Neutrophil (primary cell): ENCODE data around the gene CEP152.

Experiments used
- H3K27ac ChIP-seq: fragments of 200-600 bp; sonication (generic); 2 replicates; pipeline ENCODE4 v1.5.1; 2016; ENCODE audit warnings: mild to moderate bottlenecking, moderate library complexity
- H3K27me3 ChIP-seq: fragments of 200-600 bp; sonication (generic); 2 replicates; pipeline ENCODE4 v1.6.0; 2016; ENCODE audit warnings: mild to moderate bottlenecking
- H3K36me3 ChIP-seq: fragments of 200-600 bp; sonication (generic); 2 replicates; pipeline ENCODE4 v1.5.1; 2017
- H3K4me1 ChIP-seq, 2 experiments: fragments of 200-600 bp in 1 of 2; sonication (generic) in 1 of 2; 1 replicate in 1 of 2; 2 replicates in 1 of 2; pipeline versions ENCODE4 v1.5.1 to v1.6.1; 2013 to 2016; ENCODE audit warnings: low read depth in 1 of 2, low read length in 1 of 2, mild to moderate bottlenecking in 1 of 2, moderate library complexity in 1 of 2; ENCODE audit not compliant: control insufficient read depth in 1 of 2, insufficient read depth in 1 of 2
- H3K4me3 ChIP-seq, 2 experiments: fragments of 200-600 bp in 1 of 2; sonication (generic) in 1 of 2; 1 replicate in 1 of 2; 2 replicates in 1 of 2; pipeline ENCODE4 v1.5.1; 2013 to 2016; ENCODE audit warnings: low read depth in 1 of 2, low read length in 1 of 2, mild to moderate bottlenecking in 1 of 2, moderate library complexity in 1 of 2
- H3K9me3 ChIP-seq: fragments of 200-600 bp; sonication (generic); 2 replicates; pipeline ENCODE4 v1.5.1; 2016
- TF ChIP-seq, protein P1 (sequence below): fragments of 200-600 bp; sonication (generic); IDR thresholded peaks from 2 replicates; pipeline ENCODE4 v1.5.1; 2016; ENCODE audit warnings: antibody characterized with exemption

CEP152 gene

DNA sequence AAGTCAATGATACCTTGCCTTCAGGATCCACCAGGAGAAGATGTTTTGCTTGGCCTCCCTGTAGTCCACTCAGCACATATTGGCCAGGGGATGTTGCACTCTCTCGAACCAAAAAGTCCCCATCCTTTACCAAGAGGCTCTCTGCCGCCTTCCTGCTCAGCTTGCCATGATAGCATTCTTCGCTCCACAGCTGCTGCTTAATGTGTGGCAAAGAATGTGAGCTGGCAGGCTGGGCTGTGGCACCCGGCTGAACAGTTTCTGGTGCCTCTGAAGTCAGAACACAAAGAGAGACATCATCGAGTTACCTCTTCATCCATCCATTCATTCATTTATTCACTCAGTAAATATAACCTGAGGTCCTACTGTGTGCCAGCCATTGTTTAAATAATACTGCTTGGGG is 23.9 kb upstream of the CEP152 start:
- Histone ChIP-seq H3K36me3 (no peaks in the 10 kb centered on the region), H3K4me3 (no peak overlapping the region), H3K27me3 (no peaks in the 10 kb centered on the region), H3K27ac (no peak overlapping the region), H3K9me3 (no peaks in the 10 kb centered on the region), H3K4me1 (no peaks in the 10 kb centered on the region)
- TF ChIP-seq, protein P1, sequence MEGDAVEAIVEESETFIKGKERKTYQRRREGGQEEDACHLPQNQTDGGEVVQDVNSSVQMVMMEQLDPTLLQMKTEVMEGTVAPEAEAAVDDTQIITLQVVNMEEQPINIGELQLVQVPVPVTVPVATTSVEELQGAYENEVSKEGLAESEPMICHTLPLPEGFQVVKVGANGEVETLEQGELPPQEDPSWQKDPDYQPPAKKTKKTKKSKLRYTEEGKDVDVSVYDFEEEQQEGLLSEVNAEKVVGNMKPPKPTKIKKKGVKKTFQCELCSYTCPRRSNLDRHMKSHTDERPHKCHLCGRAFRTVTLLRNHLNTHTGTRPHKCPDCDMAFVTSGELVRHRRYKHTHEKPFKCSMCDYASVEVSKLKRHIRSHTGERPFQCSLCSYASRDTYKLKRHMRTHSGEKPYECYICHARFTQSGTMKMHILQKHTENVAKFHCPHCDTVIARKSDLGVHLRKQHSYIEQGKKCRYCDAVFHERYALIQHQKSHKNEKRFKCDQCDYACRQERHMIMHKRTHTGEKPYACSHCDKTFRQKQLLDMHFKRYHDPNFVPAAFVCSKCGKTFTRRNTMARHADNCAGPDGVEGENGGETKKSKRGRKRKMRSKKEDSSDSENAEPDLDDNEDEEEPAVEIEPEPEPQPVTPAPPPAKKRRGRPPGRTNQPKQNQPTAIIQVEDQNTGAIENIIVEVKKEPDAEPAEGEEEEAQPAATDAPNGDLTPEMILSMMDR, result no peak

DNA sequence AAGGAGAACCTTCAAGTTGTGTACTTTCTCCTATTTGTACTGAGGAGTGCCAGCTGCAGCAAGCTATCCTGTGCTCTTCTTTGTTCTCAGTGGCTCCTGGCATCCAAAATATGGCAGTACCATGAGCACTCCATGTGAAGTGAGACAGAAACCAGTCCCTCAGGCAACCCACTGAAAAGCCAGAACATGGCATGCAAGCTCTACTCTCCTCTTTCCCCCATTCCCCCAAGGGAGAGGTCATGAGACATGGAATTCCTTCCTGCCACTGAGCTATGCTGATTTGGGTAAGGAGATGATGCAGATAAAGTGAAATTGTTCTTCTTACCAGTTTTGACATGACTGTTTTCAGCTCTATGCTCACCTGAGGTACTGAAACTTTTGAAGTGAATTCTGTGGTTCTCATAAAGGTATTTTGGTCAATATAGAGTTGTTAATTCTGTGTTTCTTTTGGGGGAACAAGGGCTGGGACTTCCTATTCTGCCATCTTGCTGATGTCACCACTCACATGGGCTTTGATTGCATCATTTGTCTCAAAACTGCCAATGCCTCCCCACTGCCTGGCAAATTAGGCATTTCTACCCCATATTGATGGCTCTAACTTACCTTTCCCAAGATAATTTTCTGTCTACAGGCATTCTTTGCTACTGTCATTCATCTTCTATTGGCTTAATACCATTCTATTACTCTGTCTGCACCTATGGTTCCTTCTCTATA is 22.8 kb upstream of the CEP152 start:
- H3K36me3 ChIP-seq, result no peaks in the 10 kb centered on the region
- no peaks in the 10 kb centered on the region for H3K4me1 ChIP-seq
- no peak overlapping the region for H3K4me3 ChIP-seq
- TF ChIP-seq, protein P1, result no peak
- no peaks in the 10 kb centered on the region for H3K9me3 ChIP-seq
- H3K27ac ChIP-seq, result no peak overlapping the region
- no peaks in the 10 kb centered on the region for H3K27me3 ChIP-seq

DNA sequence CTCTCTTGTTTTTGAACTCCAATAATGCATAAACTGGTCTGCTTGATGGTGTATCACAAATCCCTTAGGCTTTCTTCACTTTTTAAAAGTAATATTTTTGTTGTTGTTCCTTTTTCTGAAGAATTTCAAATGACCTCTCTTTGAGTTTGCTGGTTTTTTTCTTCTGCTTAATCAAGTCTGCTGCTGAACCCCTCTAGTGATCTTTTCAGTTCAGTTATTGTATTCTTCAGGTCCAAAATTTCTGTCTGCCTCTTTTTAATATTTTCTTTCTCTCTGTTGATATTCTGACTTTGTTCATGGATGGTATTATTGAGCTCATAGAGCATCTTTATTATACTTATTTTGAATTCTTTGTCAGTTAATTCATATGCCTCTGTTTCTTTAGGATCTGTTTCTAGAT is 21.8 kb upstream of the CEP152 start:
- Histone ChIP-seq H3K4me1 (no peaks in the 10 kb centered on the region), H3K27me3 (no peaks in the 10 kb centered on the region), H3K27ac (no peak overlapping the region), H3K36me3 (no peaks in the 10 kb centered on the region), H3K9me3 (no peaks in the 10 kb centered on the region), H3K4me3 (no peak overlapping the region)
- TF ChIP-seq, protein P1, result no peak

DNA sequence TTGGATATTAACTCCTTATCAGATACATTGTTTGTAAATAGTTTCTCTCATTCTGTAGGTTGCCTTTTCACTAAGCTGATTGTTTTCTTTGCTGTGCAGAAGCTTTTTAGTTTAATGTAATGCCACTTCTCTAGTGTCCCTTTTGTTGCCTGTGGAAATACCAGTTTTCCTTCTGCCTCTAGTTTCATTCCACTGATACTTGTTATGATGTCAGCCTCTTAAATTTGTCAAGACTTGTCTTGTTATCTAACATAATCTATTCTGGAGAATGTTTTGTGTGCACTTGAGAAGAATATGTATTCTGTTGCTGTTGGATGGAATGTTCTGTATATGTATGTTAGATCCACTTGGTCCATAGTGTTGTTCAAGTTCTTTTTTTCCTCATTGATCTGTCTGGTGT is 18.0 kb upstream of the CEP152 start:
- no peaks in the 10 kb centered on the region for H3K36me3 ChIP-seq
- H3K4me3 ChIP-seq, result no peak overlapping the region
- TF ChIP-seq, protein P1, result no peak
- no peaks in the 10 kb centered on the region for H3K27me3 ChIP-seq
- no peaks in the 10 kb centered on the region for H3K9me3 ChIP-seq
- H3K4me1 ChIP-seq, result no peaks in the 10 kb centered on the region
- no peak overlapping the region for H3K27ac ChIP-seq

DNA sequence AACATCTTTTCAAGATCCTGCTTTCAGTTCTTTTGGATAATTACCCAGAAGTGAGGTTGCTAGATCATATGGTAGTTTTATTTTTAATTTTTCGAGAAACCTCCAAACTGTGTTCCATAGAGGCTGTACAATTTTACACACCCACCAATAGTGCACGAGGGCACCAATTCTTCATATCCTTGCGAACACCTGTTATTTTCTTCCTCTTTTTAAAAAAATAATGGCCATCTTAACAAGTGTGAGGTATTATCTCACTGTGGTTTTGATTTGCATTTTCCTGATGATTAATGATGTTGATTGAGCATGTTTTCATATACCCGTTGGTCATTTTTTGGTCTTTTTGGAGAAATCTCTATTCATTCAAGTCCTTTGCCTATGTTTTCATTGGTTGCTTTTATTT is 17.6 kb upstream of the CEP152 start:
- Histone ChIP-seq H3K4me3 (no peak overlapping the region), H3K4me1 (no peaks in the 10 kb centered on the region), H3K27me3 (no peaks in the 10 kb centered on the region), H3K27ac (no peak overlapping the region), H3K36me3 (no peaks in the 10 kb centered on the region), H3K9me3 (no peaks in the 10 kb centered on the region)
- TF ChIP-seq, protein P1, result no peak
